HepG2 (cell line): ENCODE data around the gene PPFIA3. TPM values are rescaled to one million over a fixed set of nuclear protein-coding genes. Genes with fewer than 3 reads are reported as not detected.

ENCODE experiments used
- BORCS8-MEF2B ChIP-seq: sonication (generic); formaldehyde crosslinking; IDR thresholded peaks from 2 replicates; pipeline ENCODE4 v1.8.0; 2022; ENCODE audit warnings: mild to moderate bottlenecking, missing genetic modification reagents
- CREB3 ChIP-seq: sonication (generic); formaldehyde crosslinking; IDR thresholded peaks from 2 replicates; pipeline ENCODE4 v1.5.0; 2020; ENCODE audit warnings: missing genetic modification reagents
- ELF1 ChIP-seq: sonication (generic); formaldehyde crosslinking; IDR thresholded peaks from 2 replicates; pipeline ENCODE4 v1.4.0; 2020; ENCODE audit warnings: missing genetic modification reagents
- ELF3 ChIP-seq: IDR thresholded peaks from 2 replicates; pipeline ENCODE4 v1.6.1; 2016; ENCODE audit warnings: missing genetic modification reagents, missing compliant biosample characterization
- ESRRA ChIP-seq: sonication (generic); formaldehyde crosslinking; IDR thresholded peaks from 2 replicates; pipeline ENCODE4 v1.5.1; 2020; ENCODE audit warnings: mild to moderate bottlenecking, low read depth, missing genetic modification reagents
- EZH2 ChIP-seq: conservative IDR thresholded peaks from 2 replicates; pipeline ENCODE4 v1.6.1; 2012; ENCODE audit warnings: mild to moderate bottlenecking, low read depth, low read length, moderate library complexity
- HOXA7 ChIP-seq: sonication (generic); formaldehyde crosslinking; IDR thresholded peaks from 2 replicates; pipeline ENCODE4 v1.8.1; 2022; ENCODE audit warnings: mild to moderate bottlenecking, missing genetic modification reagents, moderate library complexity
- IRX3 ChIP-seq: sonication (generic); formaldehyde crosslinking; IDR thresholded peaks from 2 replicates; pipeline ENCODE4 v1.8.1; 2023; ENCODE audit warnings: mild to moderate bottlenecking, low read depth, missing genetic modification reagents, borderline replicate concordance
- KLF9 ChIP-seq: IDR thresholded peaks from 2 replicates; pipeline ENCODE4 v1.6.1; 2016; ENCODE audit warnings: low read depth
- MED1 ChIP-seq: sonication (generic); formaldehyde crosslinking; IDR thresholded peaks from 2 replicates; pipeline ENCODE4 v1.4.0; 2020; ENCODE audit warnings: missing genetic modification reagents
- PHF20 ChIP-seq: sonication (generic); formaldehyde crosslinking; IDR thresholded peaks from 2 replicates; pipeline ENCODE4 v1.5.0; 2020; ENCODE audit warnings: mild to moderate bottlenecking, missing genetic modification reagents
- REPIN1 ChIP-seq: sonication (generic); formaldehyde crosslinking; IDR thresholded peaks from 2 replicates; pipeline ENCODE4 v1.8.0; 2022; ENCODE audit warnings: missing genetic modification reagents, low read depth, mild to moderate bottlenecking, borderline replicate concordance
- RNF2 ChIP-seq: fragments of 450-650 bp; conservative IDR thresholded peaks from 2 replicates; pipeline ENCODE4 v1.6.1; 2016; ENCODE audit warnings: low read depth
- SP4 ChIP-seq: sonication (generic); formaldehyde crosslinking; IDR thresholded peaks from 2 replicates; pipeline ENCODE4 v1.8.1; 2023; ENCODE audit warnings: mild to moderate bottlenecking, missing genetic modification reagents
- TOPORS ChIP-seq: sonication (generic); formaldehyde crosslinking; IDR thresholded peaks from 2 replicates; pipeline ENCODE4 v1.8.0; 2023; ENCODE audit warnings: mild to moderate bottlenecking, missing genetic modification reagents
- U2AF2 ChIP-seq: fragments of 200-400 bp; formaldehyde crosslinking; IDR thresholded peaks from 2 replicates; pipeline ENCODE4 v1.6.1; 2017; ENCODE audit warnings: low read depth, mild to moderate bottlenecking, low read length
- ZBTB1 ChIP-seq: sonication (generic); formaldehyde crosslinking; IDR thresholded peaks from 2 replicates; pipeline ENCODE4 v1.4.0; 2020; ENCODE audit warnings: missing genetic modification reagents, borderline replicate concordance
- ZBTB20 ChIP-seq: sonication (generic); formaldehyde crosslinking; IDR thresholded peaks from 2 replicates; pipeline ENCODE4 v1.8.1; 2023; ENCODE audit warnings: missing genetic modification reagents, low read depth, mild to moderate bottlenecking, borderline replicate concordance
- ZMAT3 ChIP-seq: sonication (generic); formaldehyde crosslinking; conservative IDR thresholded peaks from 2 replicates; pipeline ENCODE4 v1.7.0; 2021; ENCODE audit warnings: missing genetic modification reagents
- ZNF407 ChIP-seq: sonication (generic); formaldehyde crosslinking; IDR thresholded peaks from one replicate; pipeline ENCODE4 v1.5.1; 2020; ENCODE audit warnings: mild to moderate bottlenecking, missing genetic modification reagents; ENCODE audit errors: not compliant biosample characterization
- ZNF484 ChIP-seq: sonication (generic); formaldehyde crosslinking; IDR thresholded peaks from 2 replicates; pipeline ENCODE4 v1.5.1; 2020; ENCODE audit warnings: mild to moderate bottlenecking, low read depth, missing genetic modification reagents, borderline replicate concordance
- ZNF674 ChIP-seq: sonication (generic); formaldehyde crosslinking; IDR thresholded peaks from 2 replicates; pipeline ENCODE4 v1.5.0; 2020; ENCODE audit warnings: low read depth, mild to moderate bottlenecking, missing genetic modification reagents
- polyA plus RNA-seq, 8 experiments: library from polyadenylated mRNA; depleted of rRNA in 3 of 8; stranded (reverse) in 7 of 8; unstranded in 1 of 8; fragments of >200 nt; fragmentation: Illumina TruSeq in 4 of 8; extraction: Trizol in 4 of 8; gene quantifications; 2 replicates each; pipeline versions ENCODE4 v1.2.1 to v1.2.3, GENCODE V29; 2011 to 2016; ENCODE audit warnings: low read depth in 4 of 8, missing spikeins in 1 of 8, mixed read lengths in 1 of 8; ENCODE audit not compliant: insufficient read depth in 1 of 8
- total RNA-seq, 5 experiments: library from RNA; depleted of rRNA; stranded (reverse); fragments of >200 nt; fragmentation: Illumina TruSeq; extraction: Trizol; gene quantifications; 2 replicates each; pipeline ENCODE4 v1.2.3, GENCODE V29; 2016; ENCODE audit warnings: low read depth in 1 of 5

Gene PPFIA3
- total and polyA plus RNA-seq, 2 of the 13 experiments (the other 11 are each of a cell fraction or from before 2014, with no cell fraction given), result 6.7 to 8.6 TPM

DNA sequence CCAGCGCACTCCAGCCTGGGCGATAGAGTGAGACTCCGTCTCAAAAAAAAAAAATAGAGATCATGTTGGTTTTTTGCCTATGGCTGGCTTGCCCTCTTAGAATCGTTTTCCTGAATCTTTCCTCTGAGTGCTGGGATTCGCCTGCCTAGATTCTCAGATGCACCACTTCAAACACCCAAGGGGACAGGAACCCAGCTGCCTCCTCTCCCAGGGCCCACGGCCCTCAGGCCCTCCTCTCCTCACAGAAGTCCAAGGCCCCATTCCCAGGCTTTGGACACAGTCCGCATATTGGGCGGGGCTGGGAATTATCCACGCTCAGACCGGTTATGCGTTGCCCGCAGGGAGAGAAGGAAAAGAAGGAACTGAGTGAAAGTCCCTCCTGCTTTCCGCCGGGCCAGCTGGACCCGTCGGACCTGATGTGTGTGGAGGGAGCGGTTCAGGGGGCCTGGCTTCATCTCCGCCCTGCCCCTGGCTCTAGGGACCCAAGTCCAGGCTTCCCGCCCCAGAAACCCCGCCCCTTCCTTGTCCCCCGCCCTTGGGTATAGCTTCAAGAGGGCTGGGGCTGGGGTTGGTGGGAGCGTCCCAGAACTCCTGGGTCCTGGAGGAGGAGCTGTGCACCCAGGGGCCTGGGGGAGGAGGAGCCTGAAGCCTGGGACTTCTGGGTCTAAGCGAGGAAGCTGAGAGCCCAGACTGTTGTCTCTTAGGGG lies 5.8 kb downstream of the PPFIA3 start (continued):
- TF ChIP-seq ZNF407 (CRISPR knock-in tag) (no peak), ZBTB20 (CRISPR knock-in tag) (peak; percentile 47; the same call in 1 of the 2 replicates), PHF20 (CRISPR knock-in tag) (peak; percentile 57), ZBTB1 (CRISPR knock-in tag) (no peak; the same call in 1 of the 2 replicates), IRX3 (CRISPR knock-in tag) (no peak), EZH2 (no peak), ELF3 (peak; percentile 37; the same call in 1 of the 2 replicates), U2AF2 (0 out of 2 replicates have a peak, but pooled peaks have one; percentile 21), KLF9 (no peak), RNF2 (no peak), CREB3 (CRISPR knock-in tag) (no peak), SP4 (CRISPR knock-in tag) (no peak), ZMAT3 (CRISPR knock-in tag) (peak; percentile 67; the same call in 1 of the 2 replicates), ZNF484 (CRISPR knock-in tag) (no peak), ZNF674 (CRISPR knock-in tag) (no peak), ELF1 (CRISPR knock-in tag) (no peak), REPIN1 (CRISPR knock-in tag) (no peak), ESRRA (no peak), MED1 (no peak), HOXA7 (no peak), TOPORS (CRISPR knock-in tag) (no peak), BORCS8-MEF2B (CRISPR knock-in tag) (peak; percentile 19; the same call in 1 of the 2 replicates)
